ENCODE measurements around the gene PRXL2A. TPM values are rescaled to one million over a fixed set of nuclear protein-coding genes. Genes with fewer than 3 reads are reported as not detected.

Gene PRXL2A
- total and polyA plus RNA-seq, 10 of the 15 experiments (the other 5 are each of a cell fraction or from before 2014, with no cell fraction given): 2.8 to 15.6 (median 11.1) TPM

- no TSS peak for BruUV-seq (replicated peaks)
- peak; percentile 59 for ATAC-seq
- DNase-seq (ENCODE audit: low read depth, low spot score): peak; percentile 73
- ChIA-PET CTCF (interaction anchor here (0.5 to 21.5 kb wide), 10 partner anchors 9 to 140 kb away, joined by 3 to 402 read pairs (median 4); no protein-coding TSS in a partner anchor), POLR2A (interaction anchor here (0.6 to 9.6 kb wide), 6 partner anchors 11 to 78 kb away, joined by 3 to 190 read pairs (median 3); no protein-coding TSS in a partner anchor), RAD21 (ENCODE audit: unreplicated experiment) (interaction anchor here (0.5 to 21.4 kb wide), 9 partner anchors 10 to 737 kb away, joined by 3 to 412 read pairs (median 5); no protein-coding TSS in a partner anchor), SMC1A (ENCODE audit: uncharacterized antibody, unreplicated experiment) (interaction anchor here (0.9 to 36.0 kb wide), 6 partner anchors 9 to 46 kb away, joined by 3 to 1038 read pairs (median 58); no protein-coding TSS in a partner anchor)
- Histone ChIP-seq H3K36me3 (ENCODE audit: control insufficient read depth in 2 of 2, insufficient read depth in 2 of 2, low read length in 1 of 2) (peaks cover 0 to 2% of the 10 kb centered on the region in 2 experiments; a peak in 1 of 4 replicates), H3K4me3 (peak overlapping the region; percentile 92; the same call in 1 of the 2 replicates), H3K27me3 (replicated peaks in 1 of 2; ENCODE audit: control insufficient read depth in 2 of 2, insufficient read depth in 2 of 2, low read length in 1 of 2) (no peaks in the 10 kb centered on the region), H3K4me1 (ENCODE audit: control insufficient read depth, insufficient read depth, low read length) (peaks cover 79% of the 10 kb centered on the region), H3K27ac (ENCODE audit: control insufficient read depth, insufficient read depth) (peak overlapping the region; percentile 45), H3K79me2 (ENCODE audit: control insufficient read depth, insufficient read depth, low read length) (peaks cover 91% of the 10 kb centered on the region), H2AFZ (ENCODE audit: control insufficient read depth, low read depth, low read length) (no peak overlapping the region), H3K9me3 (replicated peaks; ENCODE audit: control insufficient read depth, insufficient read depth, low read length) (no peaks in the 10 kb centered on the region), H3K4me2 (ENCODE audit: control insufficient read depth, insufficient read depth) (peak overlapping the region; percentile 51), H4K20me1 (ENCODE audit: control insufficient read depth, insufficient read depth) (no peaks in the 10 kb centered on the region; the same call in 1 of the 2 replicates), H3K9ac (ENCODE audit: control insufficient read depth, insufficient read depth, low read length) (peak overlapping the region; percentile 33)
- FAIRE-seq: no peak
- in situ Hi-C loops (cut with MboI): no loop called here
- WGBS (ENCODE audit: insufficient coverage, insufficient replicate concordance, low lambda C conversion rate, missing lambda C conversion rate): 24% methylated on average over 9 of the region's 9 CpGs
- intact Hi-C loops (cut with micrococcal nuclease; ENCODE audit: unreplicated experiment): loop anchor here (5.0 to 10.0 kb wide), 3 partner anchors 43 to 646 kb away; no protein-coding TSS in a partner anchor
- TF ChIP-seq CBFB (IDR thresholded peaks at IDR 0.05; ENCODE audit: low read depth) (0 out of 2 replicates have a peak, but pooled peaks have one; percentile 58), CBX5 (IDR thresholded peaks at IDR 0.05; ENCODE audit: low read depth) (no peak), IRF4 (IDR thresholded peaks at IDR 0.05; ENCODE audit: low read depth, low read length) (no peak), ESRRA (IDR thresholded peaks at IDR 0.05; ENCODE audit: low read length) (no peak), CHD4 (IDR thresholded peaks at IDR 0.05) (no peak), RUNX3 (IDR thresholded peaks at IDR 0.05; ENCODE audit: low read length) (peak; percentile 84), E4F1 (IDR thresholded peaks at IDR 0.05; ENCODE audit: borderline replicate concordance, partially characterized antibody) (no peak), RAD21 (IDR thresholded peaks at IDR 0.05; ENCODE audit: insufficient read depth, low read depth, low read length) (no peak), E2F4 (IDR thresholded peaks at IDR 0.05; ENCODE audit: low read depth, low read length) (no peak), SIX5 (IDR thresholded peaks at IDR 0.05; ENCODE audit: low read depth, low read length, severe bottlenecking) (no peak), SMARCA5 (IDR thresholded peaks at IDR 0.05) (no peak), MXI1 (IDR thresholded peaks at IDR 0.05; ENCODE audit: low read depth, low read length) (peak; percentile 58), FOS (IDR thresholded peaks at IDR 0.05; ENCODE audit: borderline replicate concordance, extremely low read depth, insufficient read length) (no peak), EED (IDR thresholded peaks at IDR 0.05; ENCODE audit: low read depth) (peak; percentile 48; the same call in 1 of the 2 replicates), BMI1 (IDR thresholded peaks at IDR 0.05; ENCODE audit: borderline replicate concordance) (no peak), RB1 (IDR thresholded peaks at IDR 0.05; ENCODE audit: borderline replicate concordance) (no peak), POLR2A (IDR thresholded peaks at IDR 0.05; ENCODE audit: low read depth, low read length) (peak; percentile 43; the same call in 1 of the 2 replicates), HDGF (IDR thresholded peaks at IDR 0.05) (peak; percentile 53; the same call in 1 of the 2 replicates), KAT2A (conservative IDR thresholded peaks at IDR 0.05; ENCODE audit: control insufficient read depth, low read depth, low read length) (no peak), CREB1 (IDR thresholded peaks at IDR 0.05; ENCODE audit: low read depth) (no peak)
Observed at GRCh38 chr10:80459047-80459865, 50.9 kb downstream of the PRXL2A start.

Data from GM12878 (cell line).